ENCODE results near the gene HHAT.

Gene HHAT

DNA sequence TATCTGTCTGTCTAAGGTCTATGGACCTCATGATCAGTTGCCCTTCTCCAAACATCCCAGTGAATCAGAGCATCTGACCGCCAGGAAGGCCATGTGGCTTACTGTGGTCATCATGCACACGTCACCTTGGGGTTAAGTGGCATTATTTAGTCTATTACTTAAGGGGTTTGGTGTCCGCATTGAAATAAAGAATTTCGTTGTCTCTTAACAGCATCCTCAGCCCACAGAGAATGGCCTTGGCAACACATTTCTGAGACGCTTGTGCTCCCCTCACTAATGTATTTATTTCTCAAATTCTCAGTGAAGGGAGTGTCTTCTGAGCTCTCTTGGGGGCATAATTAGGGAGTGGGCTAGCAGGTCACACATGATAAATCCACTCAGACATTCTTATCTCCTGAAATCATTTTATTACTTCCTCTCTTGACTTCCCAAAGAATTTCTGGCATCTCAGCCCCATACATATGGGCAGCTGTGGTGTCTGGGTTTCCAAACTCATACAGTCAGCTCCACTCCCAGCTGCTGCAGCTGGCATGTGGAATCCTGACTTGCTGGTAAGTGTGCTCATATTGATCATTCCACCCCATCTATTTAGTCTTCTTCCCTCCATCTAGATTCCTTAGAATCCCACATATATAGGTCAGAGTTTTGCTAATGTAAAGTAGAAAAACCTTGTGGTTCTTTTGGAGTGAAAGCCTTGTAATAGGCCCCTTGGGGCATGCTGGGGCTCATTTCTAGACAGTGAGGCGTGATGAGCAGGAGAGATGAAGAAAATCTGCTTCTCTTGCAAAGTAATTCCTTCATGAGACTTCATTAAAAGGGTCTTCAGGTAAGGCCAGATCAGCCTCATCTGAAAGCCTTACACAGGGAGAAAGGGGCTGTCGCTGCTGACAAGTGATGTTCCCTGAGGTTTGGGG is 110.5 kb downstream of the HHAT start:
- DNase-seq (ENCODE audit: low spot score), result no peak

GRCh38 chr1:210440081-210440480 is 111.4 kb downstream of the HHAT start:
- no peak for DNase-seq (ENCODE audit: low spot score)

DNA sequence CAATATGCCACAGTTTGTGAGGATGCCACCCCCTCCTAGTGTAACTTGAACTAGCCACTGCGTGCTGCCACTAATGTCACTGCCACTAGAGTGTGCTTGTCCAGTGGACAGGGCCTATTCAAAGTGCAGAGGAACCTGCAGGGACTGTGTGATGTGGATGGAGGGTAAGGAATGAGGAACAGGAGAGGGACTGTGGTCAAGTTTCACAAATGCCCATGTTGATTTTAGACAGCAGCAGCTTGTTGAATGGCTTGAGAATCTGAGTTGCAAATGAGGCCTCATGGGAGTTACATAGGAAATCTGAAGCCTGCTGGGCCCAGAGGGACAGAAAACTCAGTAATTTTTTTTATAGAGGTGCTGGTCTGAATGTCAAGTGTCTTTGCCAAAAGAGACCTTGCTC is 112.3 kb downstream of the HHAT start:
- DNase-seq (ENCODE audit: low spot score), result no peak

DNA sequence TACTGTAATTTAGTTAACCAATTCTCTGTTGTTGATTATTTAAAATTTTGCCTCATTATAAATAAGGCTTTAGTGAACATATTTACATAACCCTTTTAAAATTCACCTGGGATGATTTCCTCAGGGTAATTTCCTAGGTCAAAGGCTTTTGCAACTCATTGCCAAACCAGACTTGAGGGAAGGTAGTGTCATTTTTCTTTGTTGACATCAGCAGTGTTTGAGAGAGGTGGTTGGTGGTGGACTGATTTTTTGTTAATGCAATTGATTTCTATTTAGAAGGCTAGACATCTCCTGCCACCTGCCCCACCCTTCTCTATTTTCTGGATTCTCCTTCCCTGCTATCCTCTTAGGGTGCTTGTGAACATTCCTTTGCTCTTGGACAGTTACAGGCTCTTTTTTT is 116.8 kb downstream of the HHAT start:
- no peak for DNase-seq (ENCODE audit: low spot score)

DNA sequence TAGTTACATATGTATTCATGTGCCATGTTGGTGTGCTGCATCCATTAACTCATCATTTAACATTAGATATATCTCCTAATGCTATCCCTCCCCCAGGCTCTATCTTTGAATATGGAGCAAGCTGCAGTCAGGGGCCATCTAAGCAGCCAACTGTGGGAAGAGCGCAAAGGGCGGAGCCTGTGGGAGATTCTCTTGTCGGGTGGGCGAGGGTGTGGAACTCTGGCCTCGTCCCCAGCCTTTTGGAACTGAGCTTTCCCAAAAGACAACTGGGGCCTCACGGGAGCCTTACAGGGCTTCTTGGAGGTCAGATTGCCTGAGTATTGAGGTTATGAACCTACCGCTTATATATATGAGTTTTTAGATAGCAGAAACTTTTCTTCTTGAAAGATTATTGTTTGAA is 117.2 kb downstream of the HHAT start:
- DNase-seq (ENCODE audit: low spot score), result no peak

DNA sequence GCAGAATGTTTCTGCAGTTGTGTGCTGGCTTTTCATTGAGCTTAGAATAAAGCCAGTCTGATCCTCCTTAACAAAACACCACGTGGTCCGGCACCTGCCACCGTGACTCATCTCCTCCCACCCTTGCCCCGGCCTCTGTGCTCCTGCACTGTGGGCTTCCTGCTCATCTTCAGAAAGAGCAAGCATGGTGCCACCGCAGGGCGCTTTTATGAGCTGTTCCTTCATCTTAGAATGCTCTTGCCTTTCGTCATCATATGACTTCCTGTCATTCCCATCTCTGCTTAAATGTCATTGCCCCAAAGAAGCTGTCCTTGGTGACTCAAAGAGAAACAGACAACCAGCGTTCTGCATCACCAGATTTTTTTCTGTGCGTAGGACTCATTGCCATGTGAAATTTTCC is 117.8 kb downstream of the HHAT start:
- DNase-seq (ENCODE audit: low spot score), result no peak

- DNase-seq (ENCODE audit: low spot score), result no peak
Observed at GRCh38 chr1:210447456-210448057, 118.9 kb downstream of the HHAT start.

- peak; percentile 59 for DNase-seq (ENCODE audit: low spot score)
Observed at GRCh38 chr1:210448297-210448892, 119.7 kb downstream of the HHAT start.

GRCh38 chr1:210455840-210456603 is 127.3 kb downstream of the HHAT start:
- no peak for DNase-seq (ENCODE audit: low spot score)

DNA sequence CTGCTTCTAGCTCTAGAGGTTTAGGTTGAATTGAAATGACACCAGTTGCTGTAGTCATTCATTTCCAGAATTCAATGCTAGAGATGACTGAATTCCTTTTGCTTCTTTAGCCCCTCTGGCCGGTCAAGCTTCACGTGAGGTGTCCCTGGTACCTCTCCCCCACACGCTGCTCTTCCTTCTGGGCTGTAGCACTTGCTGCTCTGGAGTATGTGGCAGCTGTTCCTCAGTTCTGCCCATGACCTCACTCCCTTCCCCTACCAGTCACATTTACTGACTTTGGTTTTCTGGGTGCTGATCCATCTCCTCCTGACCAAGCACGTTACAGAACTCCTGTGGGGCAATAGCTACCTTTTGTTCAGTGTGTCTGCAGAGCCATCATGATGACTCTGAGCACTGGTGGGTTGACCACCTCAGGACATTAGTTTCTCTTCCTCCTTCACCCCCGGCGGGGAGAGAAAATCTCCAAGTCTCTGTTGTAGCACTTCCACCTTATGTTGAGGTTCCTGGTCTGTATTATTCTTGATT is 128.1 kb downstream of the HHAT start:
- no peak for DNase-seq (ENCODE audit: low spot score)

GRCh38 chr1:210457568-210457967 is 128.9 kb downstream of the HHAT start:
- DNase-seq (ENCODE audit: low spot score), result no peak

GRCh38 chr1:210464519-210465039 is 135.9 kb downstream of the HHAT start:
- peak; percentile 62 for DNase-seq (ENCODE audit: low spot score)

GRCh38 chr1:210465150-210465549 is 136.4 kb downstream of the HHAT start:
- no peak for DNase-seq (ENCODE audit: low spot score)

DNA sequence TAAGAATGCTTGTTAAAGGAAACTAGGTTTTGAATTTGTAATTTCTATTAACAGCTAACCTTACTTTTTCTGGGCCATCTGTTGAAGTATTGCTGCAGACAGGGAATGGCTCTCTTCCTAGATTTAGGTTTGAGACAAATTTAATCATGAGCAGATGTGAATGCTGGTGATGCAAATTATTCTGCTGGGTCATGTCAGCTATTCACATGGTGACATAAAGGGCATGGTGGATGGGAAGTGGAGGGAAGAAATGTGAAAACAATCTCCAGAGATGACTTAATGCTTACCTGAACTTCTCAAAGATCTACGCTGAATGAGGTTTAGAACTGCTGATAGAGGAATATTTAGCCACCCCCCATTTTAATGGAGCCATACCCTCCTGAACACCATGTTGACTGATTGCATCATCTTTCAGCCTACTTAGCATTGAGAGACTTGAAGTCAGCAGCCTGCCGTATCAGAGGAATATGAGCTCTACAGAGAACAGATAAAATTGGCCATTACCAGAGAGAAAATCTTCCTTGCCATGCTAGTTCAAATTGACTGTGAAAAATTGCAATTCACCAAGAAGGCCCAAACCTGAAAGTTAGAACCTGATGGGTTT is 138.8 kb downstream of the HHAT start:
- DNase-seq (ENCODE audit: low spot score), result peak; percentile 66

DNA sequence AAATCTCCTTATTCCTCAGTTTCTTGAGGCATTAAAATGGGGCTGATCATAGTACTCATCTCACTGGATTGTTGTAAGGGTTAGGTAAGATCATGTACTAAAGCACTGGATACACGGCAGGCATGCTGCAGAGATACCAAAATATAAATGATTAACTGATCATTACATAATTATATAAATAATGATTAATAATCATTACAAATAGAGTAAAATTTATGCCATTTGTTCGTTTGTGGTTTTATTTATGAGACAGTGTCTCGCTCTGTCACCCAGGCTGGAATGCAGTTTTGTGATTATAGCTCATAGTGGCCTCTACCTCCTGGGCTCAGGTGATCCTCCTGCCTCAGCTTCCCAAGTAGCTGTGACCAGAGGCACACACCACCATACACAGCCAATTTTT is 140.7 kb downstream of the HHAT start:
- no peak for DNase-seq (ENCODE audit: low spot score)

DNA sequence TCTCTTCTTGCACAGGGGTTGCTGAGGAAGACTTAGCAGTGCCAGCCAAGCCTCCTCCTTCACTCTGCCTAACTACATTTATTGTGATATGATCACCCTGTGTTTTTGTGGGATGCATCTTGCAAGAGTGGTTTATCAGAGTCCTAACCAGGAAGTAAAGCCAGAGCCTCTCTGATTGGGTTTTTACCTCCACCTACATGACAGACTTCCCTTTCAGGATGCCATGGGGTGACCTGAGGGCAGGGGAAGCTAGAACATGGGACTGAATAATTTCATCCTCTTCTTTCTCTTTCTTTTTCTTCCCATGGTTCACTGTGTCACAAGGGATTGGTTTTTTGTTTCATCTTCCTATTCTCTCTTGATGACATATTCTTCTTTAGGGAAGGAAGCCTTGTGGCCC is 146.6 kb downstream of the HHAT start:
- DNase-seq (ENCODE audit: low spot score), result no peak

DNA sequence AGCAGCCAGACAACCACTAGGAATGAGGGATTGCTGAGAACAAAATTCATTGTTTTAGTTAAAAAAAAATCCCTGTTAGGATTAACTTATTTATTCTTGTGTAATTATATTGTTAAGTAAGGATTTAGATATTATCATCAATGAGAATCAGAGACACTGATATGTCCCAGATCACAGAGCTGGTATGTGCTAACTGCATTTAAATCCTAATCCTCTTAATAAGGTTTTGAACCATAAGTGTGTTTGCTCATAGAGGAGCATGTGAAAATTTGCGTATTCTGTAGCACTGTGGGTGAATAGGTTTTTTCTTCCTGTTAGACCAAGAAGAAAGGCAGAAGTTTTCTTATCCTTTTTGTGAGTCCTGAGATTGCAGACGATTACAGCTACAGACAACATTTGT is 147.1 kb downstream of the HHAT start:
- DNase-seq (ENCODE audit: low spot score), result no peak

- no peak for DNase-seq (ENCODE audit: low spot score)
Observed at GRCh38 chr1:210476730-210477129, 148.0 kb downstream of the HHAT start.

- DNase-seq (ENCODE audit: low spot score), result no peak
Observed at GRCh38 chr1:210477328-210477924, 148.7 kb downstream of the HHAT start.

- DNase-seq (ENCODE audit: low spot score), result no peak
Observed at GRCh38 chr1:210478820-210479219, 150.1 kb downstream of the HHAT start.

DNA sequence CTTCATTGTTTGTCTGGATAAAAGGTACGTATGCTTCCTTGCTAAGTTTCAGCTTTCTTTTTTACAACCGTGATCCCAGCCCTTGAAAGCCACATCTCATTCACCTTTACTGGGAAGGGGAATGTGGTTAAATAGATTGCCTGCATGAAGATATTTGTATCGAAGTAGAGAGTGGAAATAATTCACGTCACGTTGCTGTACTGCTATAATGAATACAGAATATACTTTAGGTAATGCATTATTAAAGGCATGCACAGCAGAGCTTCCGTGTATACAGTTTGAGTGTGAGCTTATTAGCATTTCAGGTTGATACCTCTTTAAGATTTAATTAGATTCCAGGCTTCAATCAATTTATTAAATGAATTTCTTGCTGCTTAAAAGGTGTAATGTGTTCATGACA is 153.8 kb downstream of the HHAT start:
- DNase-seq (ENCODE audit: low spot score), result no peak
